ENCODE measurements around the gene CHD5. TPM values are rescaled to one million over a fixed set of nuclear protein-coding genes. Genes with fewer than 3 reads are reported as not detected.

Gene CHD5
- total RNA-seq, 1 donor from 2014 or later = 0.16 TPM

- no peak for DNase-seq (ENCODE audit: low read depth, low spot score)
- no peak overlapping the region for H3K27ac Mint-ChIP-seq (ENCODE audit: unreplicated experiment)
- H3K36me3 Mint-ChIP-seq (ENCODE audit: low read depth) = peaks cover 5% of the 10 kb centered on the region
- H3K27me3 Mint-ChIP-seq (ENCODE audit: low read depth) = no peaks in the 10 kb centered on the region
- TF ChIP-seq CTCF (conservative IDR thresholded peaks at IDR 0.05) = no peak
- peaks cover 8% of the 10 kb centered on the region for H3K9me3 Mint-ChIP-seq
- H3K4me3 Mint-ChIP-seq = no peak overlapping the region
- H3K4me1 Mint-ChIP-seq = no peaks in the 10 kb centered on the region
These were observed 48.6 kb downstream of the CHD5 start for GRCh38 chr1:6131561-6131960.

DNA sequence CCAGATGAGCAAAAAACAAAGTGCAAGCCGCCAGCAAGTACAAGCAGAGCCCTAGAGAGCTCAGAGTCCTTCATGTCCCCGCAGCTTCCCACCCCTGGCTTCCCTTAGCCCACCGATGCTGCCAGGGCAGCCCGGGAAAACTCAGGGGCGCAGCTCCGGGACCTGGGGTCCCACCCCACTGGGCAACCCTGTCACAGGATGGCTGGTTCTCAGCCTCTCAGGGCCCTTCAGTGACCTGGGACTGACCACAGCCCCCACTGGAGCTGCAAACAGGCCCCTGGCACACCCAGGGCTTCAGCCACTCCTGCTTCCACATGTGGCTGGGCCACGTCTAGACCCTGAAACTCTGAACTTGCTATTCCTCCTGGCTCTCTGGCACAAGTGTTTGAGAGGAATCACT is 49.5 kb downstream of the CHD5 start:
- H3K4me1 Mint-ChIP-seq = no peaks in the 10 kb centered on the region
- no peak overlapping the region for H3K4me3 Mint-ChIP-seq
- no peak overlapping the region for H3K27ac Mint-ChIP-seq (ENCODE audit: unreplicated experiment)
- H3K27me3 Mint-ChIP-seq (ENCODE audit: low read depth) = no peaks in the 10 kb centered on the region
- peaks cover 8% of the 10 kb centered on the region for H3K9me3 Mint-ChIP-seq
- H3K36me3 Mint-ChIP-seq (ENCODE audit: low read depth) = peaks cover 5% of the 10 kb centered on the region
- no peak for TF ChIP-seq CTCF (conservative IDR thresholded peaks at IDR 0.05)
- DNase-seq (ENCODE audit: low read depth, low spot score) = no peak

DNA sequence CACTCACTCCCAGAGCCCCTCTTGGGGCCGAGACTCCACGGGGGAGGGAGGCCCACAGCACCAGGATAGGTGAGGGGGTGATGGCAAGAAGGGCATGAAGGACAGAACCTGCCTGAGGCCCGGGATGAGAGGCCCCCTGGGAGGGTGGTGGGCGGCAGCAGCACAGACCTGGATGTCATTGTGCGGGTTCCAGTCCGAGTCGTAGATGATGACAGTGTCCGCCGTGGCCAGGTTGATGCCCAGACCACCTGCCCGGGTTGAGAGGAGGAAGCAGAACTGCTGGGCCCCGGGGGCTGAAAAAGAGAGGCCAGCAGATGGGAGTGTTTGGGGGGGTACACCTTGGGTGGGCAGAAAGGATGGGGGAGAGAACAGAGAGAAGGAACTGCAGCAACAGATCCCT is 50.1 kb downstream of the CHD5 start:
- no peak for DNase-seq (ENCODE audit: low read depth, low spot score)
- Mint-ChIP-seq H3K9me3 (peaks cover 8% of the 10 kb centered on the region), H3K27me3 (ENCODE audit: low read depth) (no peaks in the 10 kb centered on the region), H3K36me3 (ENCODE audit: low read depth) (peaks cover 5% of the 10 kb centered on the region), H3K4me3 (no peak overlapping the region), H3K27ac (ENCODE audit: unreplicated experiment) (no peak overlapping the region), H3K4me1 (no peaks in the 10 kb centered on the region)
- TF ChIP-seq CTCF (conservative IDR thresholded peaks at IDR 0.05) = no peak

GRCh38 chr1:6129313-6129712 is 50.8 kb downstream of the CHD5 start:
- Mint-ChIP-seq H3K36me3 (ENCODE audit: low read depth) (peaks cover 5% of the 10 kb centered on the region), H3K27me3 (ENCODE audit: low read depth) (no peaks in the 10 kb centered on the region), H3K9me3 (peaks cover 8% of the 10 kb centered on the region), H3K4me1 (no peaks in the 10 kb centered on the region), H3K4me3 (no peak overlapping the region), H3K27ac (ENCODE audit: unreplicated experiment) (peak overlapping the region; percentile 35)
- no peak for TF ChIP-seq CTCF (conservative IDR thresholded peaks at IDR 0.05)
- no peak for DNase-seq (ENCODE audit: low read depth, low spot score)

DNA sequence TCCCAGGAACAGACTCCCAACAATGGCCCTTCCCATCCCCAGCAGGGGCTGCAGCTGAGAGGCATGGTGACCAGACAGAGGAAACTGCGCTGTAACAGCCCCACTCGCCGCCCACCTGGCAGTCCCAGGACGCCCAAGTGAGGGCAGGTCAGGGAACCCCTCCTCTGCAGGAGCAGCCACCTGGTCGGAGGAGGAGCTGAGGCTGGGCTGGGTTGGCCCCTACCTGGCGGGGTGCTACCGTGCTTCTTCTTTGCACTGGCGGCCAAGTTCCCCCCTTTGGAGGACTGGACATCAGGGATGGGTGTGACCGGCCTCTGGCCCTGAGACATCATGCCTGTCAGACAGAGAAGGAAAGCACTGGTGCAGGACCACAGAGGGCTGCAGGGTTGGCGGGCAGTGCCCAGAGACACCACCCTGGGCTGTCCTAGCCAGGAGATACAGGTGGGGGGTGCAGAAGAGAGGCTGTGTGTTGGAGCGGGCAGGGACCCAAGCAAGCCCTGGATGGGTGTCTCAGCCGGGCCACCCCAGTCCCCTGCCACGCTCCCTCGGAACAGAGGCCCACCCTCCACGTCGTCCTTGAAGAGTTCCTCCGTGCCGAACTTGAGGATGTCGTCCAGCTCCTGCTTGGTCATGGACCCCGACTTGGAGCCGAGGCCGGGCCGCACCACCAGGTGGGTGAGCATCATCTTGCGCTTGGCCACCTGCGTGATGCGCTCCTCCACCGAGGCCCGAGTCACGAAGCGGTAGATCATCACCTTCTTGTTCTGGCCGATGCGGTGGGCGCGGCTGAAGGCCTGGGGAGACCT is 51.6 kb downstream of the CHD5 start:
- Mint-ChIP-seq H3K4me3 (no peak overlapping the region), H3K9me3 (peaks cover 8% of the 10 kb centered on the region), H3K27me3 (ENCODE audit: low read depth) (no peaks in the 10 kb centered on the region), H3K27ac (ENCODE audit: unreplicated experiment) (no peak overlapping the region), H3K4me1 (no peaks in the 10 kb centered on the region), H3K36me3 (ENCODE audit: low read depth) (peaks cover 5% of the 10 kb centered on the region)
- no peak for TF ChIP-seq CTCF (conservative IDR thresholded peaks at IDR 0.05)
- DNase-seq (ENCODE audit: low read depth, low spot score) = no peak
